HFF-Myc (cell line): ENCODE data around the gene TH.

Experiments
- DNase-seq: peaks from one replicate; pipeline ENCODE4 v3.0.0-alpha.2; 2011; ENCODE audit warnings: low read depth; ENCODE audit errors: extremely low read depth
- H3K4me3 ChIP-seq: replicated peaks from 2 replicates; pipeline ENCODE4 v1.5.1; 2011; ENCODE audit warnings: low read depth, mild to moderate bottlenecking, control low read depth, low read length
- CTCF ChIP-seq: IDR thresholded peaks from 2 replicates; pipeline ENCODE4 v1.5.1; 2012; ENCODE audit warnings: mild to moderate bottlenecking, low read depth, low read length, control low read depth; ENCODE audit errors: missing control alignments

The TH gene

GRCh38 chr11:2149864-2150847 lies 21.5 kb downstream of the TH start:
- peak; percentile 35 for TF ChIP-seq CTCF
- no peak for DNase-seq
- no peak overlapping the region for H3K4me3 ChIP-seq

- TF ChIP-seq CTCF, result no peak
- H3K4me3 ChIP-seq, result no peak overlapping the region
- DNase-seq, result no peak
Measured at GRCh38 chr11:2149460-2149859, 22.2 kb downstream of the TH start.

GRCh38 chr11:2148595-2148994 lies 23.0 kb downstream of the TH start:
- TF ChIP-seq CTCF, result no peak
- DNase-seq, result no peak
- H3K4me3 ChIP-seq, result no peak overlapping the region

- DNase-seq, result no peak
- no peak overlapping the region for H3K4me3 ChIP-seq
- no peak for TF ChIP-seq CTCF
Measured at GRCh38 chr11:2147391-2147790, 24.2 kb downstream of the TH start.

- DNase-seq, result no peak
- no peak overlapping the region for H3K4me3 ChIP-seq
- TF ChIP-seq CTCF, result no peak
Measured at GRCh38 chr11:2146051-2146450, 25.6 kb downstream of the TH start.

GRCh38 chr11:2144544-2145248 lies 26.9 kb downstream of the TH start:
- no peak overlapping the region for H3K4me3 ChIP-seq
- TF ChIP-seq CTCF, result no peak
- no peak for DNase-seq
